Measurements from ENCODE around the gene AP3B1. TPM values are rescaled to one million over a fixed set of nuclear protein-coding genes. Genes with fewer than 3 reads are reported as not detected.
"Not testable (repeated sequence)": the region's sequence is repeated elsewhere in the genome, so short reads cannot be mapped to it uniquely, and the experiment has no call there.

The AP3B1 gene
- polyA plus RNA-seq, 3 donors = 20.3 to 39.8 (median 24.9) TPM

DNA sequence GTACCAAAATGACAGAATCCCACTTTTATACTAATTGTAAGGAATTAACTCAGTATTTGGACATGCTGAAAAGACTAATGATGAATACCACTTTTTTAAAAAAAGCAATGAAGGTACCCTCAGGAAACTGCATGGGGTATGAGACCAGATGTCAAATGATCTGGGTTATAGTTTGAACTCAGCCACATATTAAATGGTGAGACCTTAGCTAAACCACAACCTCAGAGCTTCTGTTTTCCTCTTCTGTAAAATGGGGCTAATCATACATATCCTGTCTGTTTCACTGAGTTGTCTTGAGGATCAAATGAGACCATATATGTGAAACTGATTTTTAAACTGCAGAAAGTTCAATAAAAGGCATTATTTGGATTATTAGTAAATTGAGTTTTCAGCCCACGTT lies 238.4 kb downstream of the AP3B1 start:
- Histone ChIP-seq H3K9ac (ENCODE audit: insufficient read depth, low read length, poor library complexity, severe bottlenecking) (no peak overlapping the region), H3K4me1 (ENCODE audit: control insufficient read depth in 1 of 2, insufficient read depth in 2 of 2, low read length in 2 of 2) (no peaks in the 10 kb centered on the region), H3K79me2 (ENCODE audit: insufficient read depth, low read length) (no peaks in the 10 kb centered on the region), H3K27ac (ENCODE audit: low read depth in 1 of 2, low read length in 2 of 2) (no peak overlapping the region), H3K27me3 (ENCODE audit: control insufficient read depth in 2 of 2, insufficient read depth in 2 of 2, low read length in 2 of 2) (no peaks in the 10 kb centered on the region), H2AFZ (ENCODE audit: insufficient read depth, low read depth, low read length, poor library complexity, severe bottlenecking) (no peak overlapping the region), H3K36me3 (replicated peaks in 1 of 2; ENCODE audit: control insufficient read depth in 1 of 2, insufficient read depth in 2 of 2, low read length in 2 of 2) (peaks cover 0 to 8% of the 10 kb centered on the region in 2 donors), H4K20me1 (ENCODE audit: insufficient read depth, low read length) (no peaks in the 10 kb centered on the region), H3K9me3 (replicated peaks in 1 of 2; ENCODE audit: control insufficient read depth in 1 of 2, insufficient read depth in 1 of 2, low read length in 2 of 2) (no peaks in the 10 kb centered on the region), H3K4me2 (replicated peaks; ENCODE audit: extremely low read depth, low read length, poor library complexity, severe bottlenecking) (no peak overlapping the region), H3K4me3 (replicated peaks in 1 of 3; ENCODE audit: low read depth in 2 of 3, low read length in 3 of 3) (no peak overlapping the region)
- intact Hi-C loops (cut with micrococcal nuclease) = no loop called here
- peaks cover 14 to 17% of the 10 kb centered on the region in 2 donors for H3K36me3 Mint-ChIP-seq
- peaks cover 0 to 2% (median 2%) of the 10 kb centered on the region in 3 donors for H3K27me3 Mint-ChIP-seq (ENCODE audit: low read depth in 3 of 3)
- no peaks in the 10 kb centered on the region for H3K4me1 Mint-ChIP-seq
- no peaks in the 10 kb centered on the region for H3K9me3 Mint-ChIP-seq
- H3K27ac Mint-ChIP-seq = no peak overlapping the region
- no peak overlapping the region for H3K4me3 Mint-ChIP-seq
- 100% methylated on average over 1 of the region's 1 CpG for WGBS (ENCODE audit: insufficient coverage)
- TF ChIP-seq, protein P1, sequence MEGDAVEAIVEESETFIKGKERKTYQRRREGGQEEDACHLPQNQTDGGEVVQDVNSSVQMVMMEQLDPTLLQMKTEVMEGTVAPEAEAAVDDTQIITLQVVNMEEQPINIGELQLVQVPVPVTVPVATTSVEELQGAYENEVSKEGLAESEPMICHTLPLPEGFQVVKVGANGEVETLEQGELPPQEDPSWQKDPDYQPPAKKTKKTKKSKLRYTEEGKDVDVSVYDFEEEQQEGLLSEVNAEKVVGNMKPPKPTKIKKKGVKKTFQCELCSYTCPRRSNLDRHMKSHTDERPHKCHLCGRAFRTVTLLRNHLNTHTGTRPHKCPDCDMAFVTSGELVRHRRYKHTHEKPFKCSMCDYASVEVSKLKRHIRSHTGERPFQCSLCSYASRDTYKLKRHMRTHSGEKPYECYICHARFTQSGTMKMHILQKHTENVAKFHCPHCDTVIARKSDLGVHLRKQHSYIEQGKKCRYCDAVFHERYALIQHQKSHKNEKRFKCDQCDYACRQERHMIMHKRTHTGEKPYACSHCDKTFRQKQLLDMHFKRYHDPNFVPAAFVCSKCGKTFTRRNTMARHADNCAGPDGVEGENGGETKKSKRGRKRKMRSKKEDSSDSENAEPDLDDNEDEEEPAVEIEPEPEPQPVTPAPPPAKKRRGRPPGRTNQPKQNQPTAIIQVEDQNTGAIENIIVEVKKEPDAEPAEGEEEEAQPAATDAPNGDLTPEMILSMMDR (IDR thresholded peaks at IDR 0.05) = no peak
- DNase-seq = no peak

GRCh38 chr5:78050888-78051287 lies 243.6 kb downstream of the AP3B1 start:
- H3K4me1 ChIP-seq (ENCODE audit: control insufficient read depth in 1 of 2, insufficient read depth in 2 of 2, low read length in 2 of 2) = no peaks in the 10 kb centered on the region
- H2AFZ ChIP-seq (ENCODE audit: insufficient read depth, low read depth, low read length, poor library complexity, severe bottlenecking) = no peak overlapping the region
- intact Hi-C loops (cut with micrococcal nuclease) = no loop called here
- no peak overlapping the region for H3K4me3 Mint-ChIP-seq
- no peak overlapping the region for H3K4me3 ChIP-seq (replicated peaks in 1 of 3; ENCODE audit: low read depth in 2 of 3, low read length in 3 of 3)
- H3K9ac ChIP-seq (ENCODE audit: insufficient read depth, low read length, poor library complexity, severe bottlenecking) = no peak overlapping the region
- H3K27ac ChIP-seq (ENCODE audit: low read depth in 1 of 2, low read length in 2 of 2) = no peak overlapping the region
- H4K20me1 ChIP-seq (ENCODE audit: insufficient read depth, low read length) = no peaks in the 10 kb centered on the region
- H3K79me2 ChIP-seq (ENCODE audit: insufficient read depth, low read length) = no peaks in the 10 kb centered on the region
- no peaks in the 10 kb centered on the region for H3K9me3 ChIP-seq (replicated peaks in 1 of 2; ENCODE audit: control insufficient read depth in 1 of 2, insufficient read depth in 1 of 2, low read length in 2 of 2)
- no CpG with 5 or more reads among the region's 4 CpGs for WGBS (ENCODE audit: insufficient coverage)
- no peak for DNase-seq
- H3K27me3 ChIP-seq (ENCODE audit: control insufficient read depth in 2 of 2, insufficient read depth in 2 of 2, low read length in 2 of 2) = no peaks in the 10 kb centered on the region
- peaks cover 0 to 5% (median 0%) of the 10 kb centered on the region in 7 donors for H3K9me3 Mint-ChIP-seq
- H3K36me3 ChIP-seq (replicated peaks in 1 of 2; ENCODE audit: control insufficient read depth in 1 of 2, insufficient read depth in 2 of 2, low read length in 2 of 2) = peaks cover 0 to 12% of the 10 kb centered on the region in 2 donors
- H3K27ac Mint-ChIP-seq = no peak overlapping the region
- TF ChIP-seq, protein P1 (IDR thresholded peaks at IDR 0.05) = no peak
- H3K36me3 Mint-ChIP-seq = peaks cover 16 to 21% of the 10 kb centered on the region in 2 donors
- H3K4me1 Mint-ChIP-seq = no peaks in the 10 kb centered on the region
- no peak overlapping the region for H3K4me2 ChIP-seq (replicated peaks; ENCODE audit: extremely low read depth, low read length, poor library complexity, severe bottlenecking)
- H3K27me3 Mint-ChIP-seq (ENCODE audit: low read depth in 3 of 3) = peaks cover 0 to 2% (median 0%) of the 10 kb centered on the region in 3 donors

DNA sequence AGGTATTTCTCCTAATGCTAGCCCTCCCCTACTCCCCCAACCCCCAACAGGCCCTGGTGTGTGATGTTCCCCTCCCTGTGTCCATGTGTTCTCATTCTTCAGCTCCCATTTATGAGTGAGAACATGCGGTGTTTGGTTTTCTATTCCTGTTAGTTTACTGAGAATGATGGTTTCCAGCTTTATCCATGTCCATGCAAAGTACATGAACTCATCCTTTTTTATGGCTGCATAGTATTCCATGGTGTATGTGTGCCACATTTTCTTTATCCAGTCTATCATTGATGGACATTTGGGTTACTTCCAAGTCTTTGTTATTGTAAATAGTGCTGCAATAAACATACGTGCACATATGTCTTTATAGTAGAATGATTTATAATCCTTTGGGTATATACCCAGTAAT lies 247.7 kb downstream of the AP3B1 start:
- intact Hi-C loops (cut with micrococcal nuclease); DNase-seq: not testable (repeated sequence)
- peaks cover 29 to 32% of the 10 kb centered on the region in 2 donors for H3K36me3 Mint-ChIP-seq

More for the DNA sequence above, 247.7 kb downstream of the AP3B1 start:
- H3K4me3 Mint-ChIP-seq; H4K20me1 ChIP-seq (ENCODE audit: insufficient read depth, low read length); H2AFZ ChIP-seq (ENCODE audit: insufficient read depth, low read depth, low read length, poor library complexity, severe bottlenecking); H3K27me3 Mint-ChIP-seq (ENCODE audit: low read depth in 3 of 3); H3K9me3 Mint-ChIP-seq; H3K27me3 ChIP-seq (ENCODE audit: control insufficient read depth in 2 of 2, insufficient read depth in 2 of 2, low read length in 2 of 2); H3K9me3 ChIP-seq (replicated peaks in 1 of 2; ENCODE audit: control insufficient read depth in 1 of 2, insufficient read depth in 1 of 2, low read length in 2 of 2); H3K4me1 Mint-ChIP-seq; H3K4me2 ChIP-seq (replicated peaks; ENCODE audit: extremely low read depth, low read length, poor library complexity, severe bottlenecking); H3K27ac Mint-ChIP-seq; H3K79me2 ChIP-seq (ENCODE audit: insufficient read depth, low read length); H3K4me1 ChIP-seq (ENCODE audit: control insufficient read depth in 1 of 2, insufficient read depth in 2 of 2, low read length in 2 of 2); H3K27ac ChIP-seq (ENCODE audit: low read depth in 1 of 2, low read length in 2 of 2); H3K4me3 ChIP-seq (replicated peaks in 1 of 3; ENCODE audit: low read depth in 2 of 3, low read length in 3 of 3); H3K9ac ChIP-seq (ENCODE audit: insufficient read depth, low read length, poor library complexity, severe bottlenecking): not testable (repeated sequence)
- no CpG with 5 or more reads among the region's 2 CpGs for WGBS (ENCODE audit: insufficient coverage)
- H3K36me3 ChIP-seq (replicated peaks in 1 of 2; ENCODE audit: control insufficient read depth in 1 of 2, insufficient read depth in 2 of 2, low read length in 2 of 2) = peaks cover 0 to 19% of the 10 kb centered on the region in 2 donors
